Activated naive CD4-positive, alpha-beta T cell treated with anti-CD3 and anti-CD28 coated beads, Interleukin-2, amount 50 U/mL, for 16 hours (primary cell): Measurements from ENCODE around the gene CFAP77.

Experiments
- DNase-seq: peaks from one replicate; pipeline ENCODE4 v3.0.0-alpha.2; 2020

The CFAP77 gene

DNA sequence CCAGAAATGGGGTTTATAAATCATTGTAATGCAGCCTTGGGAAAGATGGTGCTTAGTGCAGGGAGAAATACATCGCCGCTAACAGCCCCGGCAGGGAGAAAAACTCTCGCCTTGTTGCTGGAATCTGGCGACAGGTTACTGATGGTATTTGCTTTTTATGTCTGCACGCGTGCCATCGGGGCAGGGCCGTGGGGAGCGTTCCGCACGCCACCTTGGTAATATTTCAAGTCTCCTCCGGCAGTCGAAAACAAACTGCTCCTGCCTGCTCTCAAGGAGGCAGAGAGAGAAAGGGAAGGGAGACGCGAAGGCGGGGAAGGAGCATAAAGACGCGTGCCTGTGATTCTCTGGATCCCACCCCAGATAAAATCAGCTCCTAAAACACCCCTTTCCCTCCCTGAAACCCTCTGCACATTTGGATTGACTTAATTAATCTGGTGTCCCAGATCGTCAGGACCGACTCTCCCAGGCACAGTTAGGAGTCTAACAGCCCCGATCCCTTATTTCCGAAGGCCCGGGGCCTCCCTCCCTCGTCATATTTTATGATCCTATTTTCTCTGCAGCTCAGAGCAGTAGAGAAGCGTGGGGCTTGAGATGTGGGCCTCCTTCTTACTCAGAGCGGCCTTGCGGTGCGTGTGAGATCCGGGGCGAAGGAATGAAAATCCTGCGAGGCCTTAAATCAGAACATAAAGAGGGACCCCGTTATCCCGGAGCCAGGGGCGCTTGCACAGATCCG, 47.7 kb downstream of the CFAP77 start:
- no peak for DNase-seq

DNA sequence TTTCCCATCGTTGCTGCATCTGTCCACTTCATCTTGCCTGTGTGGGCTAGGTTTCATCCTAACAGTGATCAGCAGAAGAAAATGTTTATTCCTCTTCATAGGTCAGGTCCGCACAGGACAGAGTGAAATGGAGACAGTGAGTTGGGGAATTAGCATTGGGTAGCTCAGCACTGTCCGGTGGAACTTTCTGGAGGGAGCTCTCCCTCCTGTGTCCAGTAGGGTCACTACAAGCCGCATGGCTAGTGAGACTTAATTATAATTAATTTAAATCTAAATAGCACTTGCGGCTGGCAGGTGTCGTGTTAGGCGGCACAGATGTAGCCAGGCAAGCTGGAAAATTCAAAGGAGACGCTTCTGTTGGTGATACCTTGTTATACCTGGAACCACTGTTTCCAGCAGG, 48.4 kb downstream of the CFAP77 start:
- DNase-seq, result no peak

DNA sequence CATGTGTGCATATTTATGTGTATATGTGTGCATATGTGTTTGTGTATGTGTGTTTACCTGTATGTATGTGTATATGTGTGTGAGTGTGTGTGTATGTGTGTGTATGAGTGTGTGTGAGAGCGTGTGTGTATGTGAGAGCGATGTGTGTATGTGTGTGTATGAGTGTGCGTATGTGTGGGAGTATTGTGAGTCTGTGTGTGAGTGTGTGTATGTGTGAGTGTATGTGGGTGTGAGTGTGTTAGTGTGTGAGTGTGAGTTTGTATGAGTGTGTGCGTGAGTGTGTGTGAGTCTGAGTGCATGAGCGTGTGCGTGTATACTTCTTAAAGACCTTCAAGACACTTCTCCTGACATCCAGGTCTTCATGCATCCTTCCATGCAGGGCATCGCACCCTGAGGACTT, 49.6 kb downstream of the CFAP77 start:
- DNase-seq, result no peak

DNA sequence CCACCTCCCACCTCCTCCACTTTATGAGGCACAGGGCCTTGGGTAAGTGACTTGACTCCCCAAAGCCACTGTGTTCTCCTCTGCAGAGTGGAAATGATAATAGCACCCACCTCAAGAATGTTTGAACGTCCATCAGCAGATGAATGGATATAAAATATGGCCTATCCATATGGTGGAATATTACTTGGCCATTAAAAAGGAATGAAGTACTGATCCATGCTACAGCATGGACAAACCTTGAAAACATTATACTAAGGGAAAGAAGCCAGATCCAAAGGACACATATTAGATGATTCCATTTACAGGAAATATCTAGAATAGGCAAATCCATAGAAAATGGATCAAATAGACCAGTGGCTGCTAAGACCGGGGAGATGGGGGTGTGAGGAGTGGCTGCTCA, 50.2 kb downstream of the CFAP77 start:
- no peak for DNase-seq

DNA sequence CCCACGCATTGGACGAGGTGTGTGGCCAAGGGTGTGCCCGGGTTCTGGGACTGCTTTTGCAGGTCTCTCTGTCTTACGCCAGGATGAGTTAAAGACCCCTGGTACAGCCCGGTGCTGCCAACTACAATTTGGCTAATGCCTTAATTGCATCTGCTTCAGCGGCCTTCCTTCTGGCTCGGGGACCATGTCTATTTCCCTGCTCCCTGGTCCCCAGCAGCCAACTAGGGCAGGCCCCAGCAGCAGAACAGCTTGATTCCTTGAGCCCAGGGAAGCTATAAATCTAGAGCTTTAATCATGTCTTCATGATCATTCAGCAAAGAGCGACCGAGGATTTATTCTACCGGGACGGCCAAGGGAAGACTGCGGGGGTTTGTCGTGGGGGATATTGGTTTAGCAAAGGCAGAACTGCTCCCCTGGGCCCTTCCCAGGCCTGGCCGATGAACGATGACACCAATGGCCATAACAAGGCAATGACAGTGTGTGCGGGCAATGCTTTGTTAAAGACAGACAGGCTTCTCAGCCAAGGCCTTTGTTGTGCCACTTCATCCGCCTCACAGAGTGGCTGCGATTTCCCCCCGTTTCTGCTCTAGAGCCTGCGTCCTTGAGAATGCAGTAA, 51.4 kb downstream of the CFAP77 start:
- DNase-seq, result no peak

DNA sequence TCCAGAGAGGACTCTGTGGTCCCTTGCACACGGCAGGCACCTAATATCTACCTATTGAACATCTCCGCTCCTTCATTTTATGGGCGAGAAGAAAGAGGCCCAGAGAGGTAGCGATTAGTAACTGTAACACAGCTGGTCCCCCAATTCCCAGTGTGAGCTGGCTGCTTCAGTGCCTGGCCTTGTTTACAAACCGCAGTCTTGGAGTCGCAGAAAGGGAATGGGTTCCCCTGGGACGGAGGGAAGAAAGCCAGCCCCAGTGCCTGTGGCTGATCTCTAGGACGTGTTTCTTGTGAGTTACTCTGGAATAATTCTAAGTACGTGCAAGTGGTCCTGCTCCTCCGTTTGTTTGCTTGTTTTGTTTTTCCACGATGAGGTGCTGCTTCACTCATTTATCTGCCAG, 52.0 kb downstream of the CFAP77 start:
- DNase-seq, result no peak

DNA sequence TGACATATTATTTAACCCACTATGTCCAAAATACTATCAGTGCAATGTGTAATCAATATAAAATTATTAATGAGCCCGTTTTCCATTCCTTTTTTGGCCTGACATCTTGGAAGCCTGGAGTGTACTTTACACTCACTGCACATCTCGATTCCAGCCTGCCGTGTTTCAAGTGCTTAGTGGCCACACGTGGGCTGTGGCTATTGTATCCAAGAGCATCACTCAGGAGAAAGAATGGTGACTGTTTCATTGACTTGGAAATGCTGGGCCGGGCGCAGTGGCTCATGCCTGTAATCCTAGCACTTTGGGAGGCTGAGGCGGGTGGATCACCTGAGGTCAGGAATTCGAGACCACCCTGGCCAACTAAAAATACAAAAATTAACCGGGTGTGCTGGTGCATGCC, 54.5 kb downstream of the CFAP77 start:
- no peak for DNase-seq

DNA sequence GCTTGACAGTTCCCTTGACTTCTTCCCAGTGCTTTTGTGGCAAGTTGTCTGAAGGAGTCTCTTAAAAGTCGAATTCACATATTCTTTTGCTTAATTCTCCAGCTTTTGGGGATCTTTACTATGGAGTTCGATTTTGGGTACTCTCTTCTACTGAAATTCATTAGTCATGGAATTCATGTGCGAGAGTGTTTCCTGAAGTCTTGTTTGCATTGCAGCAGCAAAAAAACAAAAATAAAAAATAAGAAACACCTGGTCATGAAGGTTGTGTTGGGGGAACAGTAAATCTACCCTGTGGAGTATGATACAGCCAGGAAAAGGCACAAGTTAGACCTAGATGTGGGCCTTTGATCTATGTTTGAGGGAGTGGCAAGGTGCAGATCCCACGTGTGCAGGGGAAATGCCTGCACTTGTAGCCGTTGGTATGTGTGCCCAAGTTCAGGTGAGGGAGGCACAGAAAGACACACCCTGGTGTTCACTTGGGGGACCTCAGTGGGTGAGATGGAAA, 55.2 kb downstream of the CFAP77 start:
- no peak for DNase-seq

DNA sequence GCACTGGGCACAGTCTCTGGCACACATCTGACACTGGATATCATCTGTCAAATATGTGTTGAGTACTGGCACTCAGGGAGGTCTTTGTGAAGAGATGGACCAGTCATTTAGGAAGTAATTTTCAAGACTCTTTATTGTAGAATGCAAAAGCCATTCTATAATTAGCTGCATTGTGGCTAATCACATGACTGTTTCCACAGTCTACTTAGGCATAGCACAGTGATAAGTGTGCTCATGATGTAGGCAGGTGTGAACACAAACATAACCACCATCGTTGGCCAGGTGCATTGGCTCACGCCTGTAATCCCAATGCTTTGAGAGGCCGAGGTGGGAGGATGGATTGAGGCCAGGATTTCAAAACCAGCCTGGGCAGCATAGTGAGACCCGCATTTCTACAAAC, 62.2 kb downstream of the CFAP77 start:
- no peak for DNase-seq

DNA sequence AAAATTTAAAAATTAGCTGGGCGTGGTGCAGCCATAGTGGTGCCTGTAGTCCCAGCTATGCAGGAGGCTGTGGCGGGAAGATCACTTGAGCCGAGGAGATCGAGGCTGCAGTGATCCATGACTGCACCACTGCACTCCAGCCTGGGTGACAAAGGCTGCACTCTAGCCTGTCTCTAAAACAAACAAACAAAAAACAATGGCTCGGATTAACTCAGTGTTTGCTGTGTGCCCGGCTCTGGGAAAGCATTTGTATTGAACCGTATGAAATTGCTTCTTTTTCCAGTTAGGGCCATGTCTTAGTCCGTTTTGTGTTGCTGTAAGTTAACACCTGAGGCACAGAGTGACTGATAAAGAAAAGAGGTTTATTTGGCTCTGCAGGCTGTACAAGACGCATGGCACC, 62.6 kb downstream of the CFAP77 start:
- no peak for DNase-seq

DNA sequence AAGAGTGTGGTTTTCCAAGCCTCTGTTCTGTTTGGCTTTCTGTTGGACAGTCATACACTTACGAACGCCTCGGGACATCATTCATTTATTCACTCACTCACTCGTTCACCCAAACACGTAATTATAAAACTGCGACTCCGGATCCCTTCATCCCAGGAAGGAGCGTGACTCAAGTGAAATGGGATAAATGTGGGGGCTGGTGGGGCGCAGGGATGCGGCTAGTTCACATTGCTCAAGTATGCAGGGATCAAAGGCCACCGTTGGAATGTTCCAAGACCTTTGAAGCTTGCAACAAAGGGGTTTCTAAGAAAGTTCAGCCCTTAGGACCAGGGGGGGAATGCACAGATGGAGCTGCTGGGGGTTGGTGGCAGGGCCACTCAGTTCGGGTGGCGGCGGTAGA, 64.2 kb downstream of the CFAP77 start:
- DNase-seq, result no peak

DNA sequence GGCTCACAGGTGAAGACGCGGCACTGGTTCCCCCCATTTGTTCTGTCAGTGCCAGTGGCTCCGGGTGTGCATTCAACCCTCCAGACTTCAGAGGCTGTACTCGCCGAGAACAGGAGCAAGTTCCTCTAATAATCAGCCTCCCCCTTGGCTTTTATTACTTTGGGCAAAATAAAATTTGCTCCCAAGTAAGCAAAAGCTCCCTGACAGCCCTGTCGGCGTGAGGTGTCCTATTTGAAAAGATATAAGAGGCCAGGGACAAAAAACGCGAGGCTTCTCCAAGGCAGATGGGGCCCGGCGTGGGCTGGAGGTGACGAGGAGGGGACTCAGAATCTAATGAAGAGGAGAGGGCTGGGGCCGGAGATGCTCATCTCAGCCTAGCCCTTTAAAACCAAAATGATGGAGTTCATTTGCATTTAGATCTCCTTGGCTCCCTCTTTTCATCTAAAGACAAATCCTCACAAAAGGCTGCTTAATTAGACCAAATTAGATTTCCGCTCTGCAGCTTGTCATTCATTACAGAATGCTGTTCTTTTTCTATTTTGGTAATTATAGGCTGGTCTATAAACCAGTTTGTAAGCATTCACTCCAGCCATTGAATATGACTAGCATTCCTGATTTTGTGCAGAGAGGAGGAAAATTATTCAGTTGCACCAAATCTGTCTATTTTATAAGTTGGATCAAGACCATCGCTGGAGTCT, 68.5 kb downstream of the CFAP77 start:
- no peak for DNase-seq

DNA sequence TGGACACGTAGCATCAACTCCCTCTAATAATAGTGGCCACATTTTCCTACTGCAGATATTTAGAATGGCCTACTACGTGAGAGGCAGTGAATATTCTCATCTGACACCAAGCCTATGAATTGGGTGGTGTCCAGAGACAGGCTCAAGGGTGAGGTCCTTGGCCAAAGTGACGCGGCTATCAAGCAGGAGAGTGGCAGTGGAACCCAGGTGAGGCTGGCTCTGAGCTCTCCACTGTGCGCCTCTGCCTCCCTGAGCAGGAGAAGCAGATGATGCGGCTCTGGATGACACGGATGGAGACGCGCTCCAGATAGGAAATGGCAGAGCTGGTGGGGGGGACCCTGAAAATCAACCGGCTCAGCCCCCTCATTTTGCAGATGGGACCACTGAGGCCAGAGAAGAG, 69.7 kb downstream of the CFAP77 start:
- no peak for DNase-seq

DNA sequence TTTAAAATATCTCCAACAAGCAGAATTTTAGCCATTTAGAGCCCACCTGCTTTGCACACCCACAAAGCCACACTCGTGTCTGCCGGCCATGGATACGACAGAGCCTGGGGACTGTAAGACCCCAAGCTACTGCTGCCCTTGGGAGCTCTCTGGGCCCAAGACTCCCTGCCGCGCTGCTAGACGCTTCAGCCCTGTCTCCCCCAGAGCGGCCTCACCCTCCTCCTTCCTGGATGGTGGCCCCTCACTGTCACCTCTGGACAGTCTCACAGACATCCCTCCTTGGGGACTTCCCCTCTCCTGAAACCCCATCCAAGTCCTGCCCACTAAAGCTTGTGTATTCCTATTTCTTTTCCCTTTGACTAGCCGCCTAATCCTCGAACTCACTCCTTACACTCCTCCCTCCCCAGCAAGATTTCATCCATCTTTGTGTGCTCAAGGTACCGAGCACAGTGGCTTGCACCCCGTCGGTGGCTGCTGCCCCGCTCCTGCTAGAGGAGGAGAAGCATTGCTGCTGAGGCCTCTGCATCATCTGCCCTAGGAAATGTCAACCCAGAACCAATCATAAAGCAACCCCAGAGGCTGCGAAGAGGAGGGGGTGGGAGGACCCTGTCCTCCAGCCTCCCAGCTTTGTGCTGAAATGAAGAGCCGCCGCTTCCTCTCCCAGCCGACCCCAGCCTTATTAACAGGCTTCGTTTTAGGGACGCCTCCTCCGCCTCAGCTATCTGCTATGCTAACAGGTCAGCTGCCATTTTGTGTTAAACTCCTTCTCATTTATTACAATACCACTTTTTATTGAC, 71.2 kb downstream of the CFAP77 start:
- DNase-seq, result no peak

DNA sequence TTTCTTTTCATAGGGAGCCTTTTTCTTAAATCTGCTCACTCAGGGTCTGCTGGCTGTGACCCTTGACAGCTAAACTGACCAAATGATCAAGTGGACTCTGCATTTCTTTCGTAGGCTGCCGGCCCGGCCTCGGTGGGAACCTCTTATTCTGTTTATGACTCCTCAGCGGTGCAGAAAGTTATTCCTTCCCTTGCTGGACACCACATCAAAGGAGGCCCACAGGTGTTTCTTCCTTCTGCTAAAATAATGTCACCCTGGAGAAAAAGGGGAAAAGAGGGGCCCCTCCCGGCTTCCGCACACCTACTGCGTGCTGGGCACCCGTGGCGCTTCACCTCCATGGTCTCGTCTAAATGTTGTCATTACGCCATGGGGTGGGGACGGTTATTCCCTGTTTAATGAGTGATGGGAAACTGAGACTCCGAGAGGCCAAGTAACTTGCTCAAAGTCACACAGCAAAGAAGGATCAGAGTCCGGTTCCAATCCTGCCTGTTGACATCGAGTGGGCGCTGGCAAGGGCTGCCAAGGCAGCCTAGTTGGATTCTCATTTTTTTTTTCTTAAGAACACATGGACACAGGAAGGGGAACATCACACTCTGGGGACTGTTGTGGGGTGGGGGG, 72.3 kb downstream of the CFAP77 start:
- DNase-seq, result no peak

DNA sequence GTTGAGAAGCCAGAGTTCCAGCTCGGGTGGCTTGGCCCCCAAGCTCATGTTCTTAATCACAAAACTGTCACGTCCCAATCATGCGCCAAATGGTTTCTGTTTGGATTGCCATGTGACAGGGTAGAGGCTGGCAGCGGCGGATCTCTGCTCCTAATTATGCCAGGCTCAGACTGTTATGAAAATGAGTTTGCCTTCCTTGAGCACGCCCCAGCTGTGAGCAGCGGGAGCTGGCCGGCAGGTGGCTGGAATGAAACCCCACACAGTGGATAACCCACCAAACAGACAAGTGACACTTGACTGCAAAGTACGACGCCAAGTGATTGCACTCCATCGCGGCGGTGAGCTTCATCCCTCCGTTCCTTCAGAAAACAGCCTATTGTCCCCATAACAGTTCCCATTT, 75.4 kb downstream of the CFAP77 start:
- no peak for DNase-seq

DNA sequence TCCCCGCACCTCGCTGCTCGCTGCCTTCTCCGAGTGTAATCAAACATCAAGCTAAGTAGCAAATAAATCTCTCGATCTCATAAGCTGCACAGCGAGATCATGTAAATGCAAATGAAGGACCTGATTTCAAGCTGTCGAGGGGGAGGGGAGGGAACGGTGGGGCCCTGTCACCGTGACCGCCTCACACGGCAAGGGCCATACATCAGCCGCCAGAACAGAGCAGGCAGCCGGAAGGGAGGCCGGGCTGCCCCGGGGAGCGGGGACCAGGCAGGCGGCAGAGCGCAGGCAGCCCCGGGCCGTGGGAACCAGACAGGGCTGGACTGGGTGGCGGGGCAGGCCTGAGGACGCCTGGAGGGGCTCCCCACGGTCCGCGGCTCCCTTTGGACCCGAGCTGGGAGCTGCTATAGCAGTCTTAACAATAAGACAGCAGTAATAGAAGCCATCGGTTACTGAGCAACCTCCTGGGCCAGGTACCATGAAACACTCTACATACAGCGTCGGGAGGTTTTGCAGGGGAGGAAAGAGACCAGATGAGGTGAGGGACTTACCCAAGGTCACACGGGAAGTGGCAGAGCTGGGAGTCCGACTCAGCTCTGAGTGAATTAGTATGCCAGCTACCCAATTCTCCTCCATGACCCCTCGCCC, 76.8 kb downstream of the CFAP77 start:
- DNase-seq, result peak; percentile 20

DNA sequence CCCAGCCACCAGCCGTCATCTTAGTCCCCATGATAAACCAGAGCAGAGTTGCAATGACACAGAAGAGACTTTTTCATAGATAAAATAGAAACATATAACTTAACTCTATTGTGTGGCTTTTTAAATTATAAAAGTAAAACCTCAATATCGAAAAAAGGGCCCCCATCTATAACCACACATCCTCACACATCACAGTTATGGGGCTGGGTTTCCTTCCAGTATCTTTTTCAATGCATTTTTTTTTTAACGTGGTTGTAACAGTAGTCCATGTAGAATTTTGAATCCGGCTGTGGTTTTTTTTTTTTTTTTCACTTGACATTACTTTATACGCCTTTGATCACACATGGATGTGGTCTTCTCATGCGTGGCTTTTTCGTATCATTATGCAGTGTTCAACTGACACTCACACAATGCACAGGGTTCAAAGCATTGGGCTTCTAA, 77.4 kb downstream of the CFAP77 start:
- DNase-seq, result no peak

DNA sequence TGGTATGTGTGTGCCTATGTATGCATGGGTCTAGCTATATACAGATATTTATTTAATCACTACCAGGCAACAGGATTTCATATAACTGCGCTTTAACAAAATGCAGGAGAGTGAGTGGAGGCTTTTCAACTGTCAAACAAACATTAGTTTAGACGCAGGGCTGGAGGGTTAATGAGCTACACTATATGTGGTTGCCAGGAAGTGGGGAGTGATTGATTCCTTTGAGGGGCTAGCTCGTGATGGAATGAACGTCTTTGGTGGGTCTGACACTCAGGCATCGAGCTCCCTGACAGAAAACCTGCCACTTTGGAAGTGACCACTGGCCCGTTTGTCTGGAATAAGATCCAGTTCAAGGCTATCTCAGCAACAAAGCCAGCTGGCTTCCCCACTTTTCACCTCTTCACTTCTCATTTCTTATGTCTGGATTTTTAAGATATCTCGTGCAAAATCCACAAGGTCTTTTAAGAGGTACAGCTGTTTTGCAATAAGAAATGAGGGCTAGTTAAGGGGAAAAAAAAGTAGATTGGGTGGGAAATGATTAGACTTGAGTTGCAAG, 78.0 kb downstream of the CFAP77 start:
- no peak for DNase-seq

DNA sequence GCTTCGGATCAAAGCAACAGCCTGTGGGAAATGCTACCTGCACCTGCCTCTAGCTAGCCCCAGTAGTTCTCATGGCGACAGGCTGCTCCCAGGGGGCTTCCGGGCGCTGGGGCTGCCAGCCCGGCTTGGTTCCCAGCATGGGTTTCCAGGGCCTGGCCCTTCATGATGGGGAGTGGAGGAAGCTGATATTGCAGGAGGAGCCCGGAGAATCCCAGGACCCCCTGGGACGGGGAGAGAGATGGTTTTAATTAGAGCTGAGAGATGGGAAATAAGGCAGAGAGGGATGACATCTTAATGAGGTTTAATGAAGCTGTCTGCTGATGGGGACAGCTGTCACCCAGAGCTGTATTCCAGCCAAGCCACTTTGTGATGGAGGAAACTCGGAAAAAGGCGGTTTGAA, 78.6 kb downstream of the CFAP77 start:
- no peak for DNase-seq

DNA sequence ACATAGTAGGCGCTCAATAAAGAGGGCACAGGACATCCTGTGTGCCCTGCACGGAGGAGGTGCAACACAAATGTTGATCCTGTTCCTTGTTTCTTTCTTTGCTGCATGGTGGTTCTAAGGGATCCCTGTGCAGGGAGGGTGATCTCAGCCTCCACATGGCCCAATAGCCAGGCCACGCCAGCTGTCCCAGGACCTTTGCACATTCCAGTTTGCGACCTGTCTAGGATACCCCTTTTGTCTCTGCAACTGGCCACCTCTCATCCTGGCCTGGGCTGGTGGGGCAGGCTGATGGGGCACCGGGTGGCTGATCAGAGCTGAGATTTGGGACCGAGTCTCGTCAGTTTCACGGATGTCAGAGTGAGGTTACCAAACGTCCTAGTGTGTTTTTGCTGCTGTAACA, 79.5 kb downstream of the CFAP77 start:
- DNase-seq, result no peak

DNA sequence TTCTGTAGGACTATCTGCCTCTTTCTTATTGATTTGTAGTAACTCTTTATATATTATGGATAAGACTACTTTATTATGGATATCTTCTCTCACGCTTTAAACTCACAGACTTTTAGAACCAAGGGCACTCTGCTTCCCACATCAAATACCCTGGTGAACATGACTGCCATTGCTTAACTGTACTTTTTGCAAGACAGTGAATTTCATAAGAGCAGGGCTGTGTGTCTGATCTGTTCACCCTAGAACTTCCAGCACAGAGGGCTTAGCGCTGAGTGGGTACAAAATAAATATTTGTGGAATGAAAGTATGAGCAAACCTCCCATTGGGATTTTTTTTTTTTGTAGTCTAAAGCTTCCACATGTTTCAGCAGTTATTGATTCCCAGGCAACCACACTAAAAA, 84.8 kb downstream of the CFAP77 start:
- DNase-seq, result no peak
